Stimulated activated CD4-positive, alpha-beta T cell treated with anti-CD3 and anti-CD28 coated beads, TNF-alpha, amount 100 ng/mL, for 4 hours (primary cell): ENCODE data around the gene HTR1D.

Experiments used
- DNase-seq, 3 experiments: peaks; one replicate each; pipeline ENCODE4 v3.0.0-alpha.2; 2020; ENCODE audit warnings: low read depth in 3 of 3

Gene HTR1D

DNA sequence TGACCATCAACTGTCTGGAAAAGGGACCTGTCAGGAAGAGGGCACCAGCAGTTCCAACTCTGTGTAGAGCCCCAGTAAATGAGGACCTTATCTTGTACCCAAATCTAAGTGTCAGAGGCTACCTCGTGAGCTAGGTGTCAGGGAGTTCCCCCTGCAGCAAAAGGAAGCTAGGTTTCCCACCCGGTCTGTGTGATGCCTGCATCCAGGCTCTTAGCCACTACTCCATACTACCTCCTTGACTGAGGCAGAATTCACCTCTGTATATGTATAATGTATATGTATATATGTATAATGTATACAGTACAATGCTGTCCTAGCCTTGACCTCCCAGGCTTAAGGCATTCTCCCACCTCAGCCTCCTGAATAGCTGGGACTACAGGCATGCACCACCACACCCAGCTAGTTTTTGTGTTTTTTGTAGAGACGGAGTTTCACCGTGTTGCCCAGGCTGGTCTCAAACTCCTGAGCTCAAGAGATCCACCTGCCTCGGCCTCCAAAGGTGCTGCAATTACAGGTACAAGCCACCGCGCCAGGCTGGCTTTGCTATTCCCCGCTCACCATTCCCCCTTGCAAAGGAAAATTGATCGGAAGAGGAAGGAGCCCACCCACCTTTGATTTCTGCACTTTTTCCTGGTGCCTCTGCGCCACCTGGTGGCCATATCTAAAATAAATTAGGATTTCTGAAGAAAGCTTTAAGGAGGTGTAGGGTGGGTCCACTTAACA lies 32.9 kb downstream of the HTR1D start:
- peak in 2 of 3 experiments; percentile 3 to 19 for DNase-seq

DNA sequence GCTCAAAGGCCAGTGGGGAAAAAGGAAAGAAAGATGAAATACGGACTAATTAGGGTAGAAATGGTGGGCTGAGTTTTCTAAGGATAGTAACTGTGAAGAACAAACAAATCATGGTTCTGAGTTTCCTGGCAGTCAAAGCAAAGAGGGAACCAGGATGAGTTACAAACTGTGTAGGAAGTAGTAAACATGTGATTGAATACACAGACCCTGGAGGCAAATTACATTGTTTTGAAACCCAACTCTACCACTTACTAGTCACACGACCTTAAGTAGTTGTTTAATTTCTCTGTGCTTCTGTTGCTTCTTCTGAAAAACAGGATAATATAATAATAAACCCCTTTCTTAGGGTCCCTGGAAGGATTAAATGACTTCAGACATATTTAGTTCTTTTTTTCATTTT lies 37.4 kb downstream of the HTR1D start:
- no peak for DNase-seq

DNA sequence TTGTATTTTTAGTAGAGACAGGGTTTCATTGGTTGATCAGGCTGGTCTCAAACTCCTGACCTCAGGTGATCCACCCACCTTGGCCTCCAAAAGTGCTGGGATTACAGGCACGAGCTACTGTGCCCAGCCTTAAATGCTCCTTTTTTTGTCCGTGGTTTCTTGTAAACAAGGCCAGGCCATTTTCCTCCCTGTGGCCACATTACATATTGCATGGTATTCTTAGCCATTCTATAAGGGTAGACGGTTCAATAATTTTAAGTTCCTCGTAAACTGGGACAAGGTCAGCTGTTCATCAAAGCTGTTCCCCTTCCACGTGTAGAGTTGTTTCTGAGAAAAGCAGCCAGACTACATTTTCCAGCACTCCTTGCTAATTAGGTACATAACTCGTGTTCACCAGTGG lies 38.4 kb downstream of the HTR1D start:
- DNase-seq: no peak

DNA sequence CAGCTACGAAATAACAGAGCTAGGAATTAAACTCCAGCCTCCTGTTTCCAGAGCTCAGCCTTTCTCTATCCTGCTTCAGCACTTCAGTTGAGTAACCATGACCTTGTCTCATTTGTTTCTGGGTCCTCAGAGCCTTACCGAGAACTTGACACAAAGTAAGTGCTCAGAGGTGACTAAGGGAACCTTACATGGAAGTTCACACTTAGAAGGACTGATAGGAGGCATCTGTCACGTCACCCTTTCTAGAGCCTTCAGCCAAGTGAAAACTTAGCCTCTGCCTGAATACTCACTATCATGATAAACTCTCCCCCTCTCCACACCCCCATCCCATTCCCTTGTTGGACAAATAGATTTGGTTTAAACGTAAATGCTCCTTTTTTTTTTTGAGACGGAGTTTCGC lies 38.9 kb downstream of the HTR1D start:
- no peak for DNase-seq

DNA sequence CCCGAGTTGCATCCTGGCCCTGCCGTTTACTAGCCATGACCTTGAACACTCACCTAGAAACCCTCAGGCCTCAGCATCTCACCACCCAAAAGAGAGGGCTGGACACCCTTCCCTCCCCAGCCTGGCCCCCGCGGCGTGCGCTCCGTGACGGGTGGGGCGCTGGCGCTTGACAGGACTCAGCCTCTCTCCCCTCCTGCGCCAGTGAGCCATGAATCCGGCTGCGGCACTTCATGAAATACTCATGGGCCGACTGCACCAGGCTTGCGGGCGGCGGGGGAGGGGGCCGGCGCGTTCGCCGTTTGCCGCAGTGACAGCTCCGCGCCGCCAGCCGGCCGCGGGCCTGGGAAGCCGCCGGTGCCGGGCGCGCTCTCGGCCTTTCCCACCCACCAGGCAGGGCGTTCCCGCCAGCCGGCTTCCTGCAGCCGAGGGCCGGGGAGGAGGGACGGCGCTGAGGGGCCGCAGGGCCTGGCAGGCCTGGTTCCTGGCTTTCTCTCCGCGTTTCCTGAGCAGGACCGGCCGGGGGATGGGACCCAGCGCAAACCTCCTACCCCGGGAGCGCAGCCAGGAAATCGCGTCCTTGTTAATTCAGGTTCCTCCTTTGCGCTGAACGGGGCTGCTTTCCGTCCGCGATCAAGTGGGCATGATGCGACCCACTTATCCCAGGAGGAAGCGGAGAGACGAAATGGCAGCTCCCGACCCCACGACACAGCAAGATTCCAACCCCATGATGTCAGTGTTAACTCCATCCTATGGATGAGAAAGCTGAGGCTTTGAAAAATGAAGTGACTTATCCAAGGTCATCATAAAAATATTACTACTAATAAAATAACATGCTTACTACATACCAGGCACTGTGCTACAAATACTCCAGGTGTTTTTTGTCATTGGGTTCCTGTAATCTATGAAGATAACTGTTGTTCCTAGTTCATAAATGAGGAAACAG lies 39.6 kb downstream of the HTR1D start:
- DNase-seq: peak in 2 of 3 experiments; percentile 13 to 21

DNA sequence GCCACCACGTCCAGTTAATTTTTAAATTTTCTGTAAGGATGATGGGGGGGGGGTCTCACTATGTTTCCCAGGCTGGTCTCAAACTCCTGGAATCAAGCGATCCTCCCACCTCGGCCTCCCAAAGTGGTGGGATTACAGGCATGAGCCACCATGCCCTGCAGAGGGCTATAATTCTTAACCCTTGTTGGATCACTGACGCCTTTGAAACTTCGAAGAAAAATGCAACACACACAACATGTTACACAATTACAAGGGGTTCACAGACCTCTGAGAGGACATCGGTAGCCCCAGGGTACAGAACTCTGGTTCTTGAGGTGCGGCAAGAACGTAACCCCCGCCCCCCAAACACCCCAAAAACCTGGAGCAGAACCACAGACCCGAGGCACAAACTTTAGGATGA lies 40.3 kb downstream of the HTR1D start:
- DNase-seq: no peak

DNA sequence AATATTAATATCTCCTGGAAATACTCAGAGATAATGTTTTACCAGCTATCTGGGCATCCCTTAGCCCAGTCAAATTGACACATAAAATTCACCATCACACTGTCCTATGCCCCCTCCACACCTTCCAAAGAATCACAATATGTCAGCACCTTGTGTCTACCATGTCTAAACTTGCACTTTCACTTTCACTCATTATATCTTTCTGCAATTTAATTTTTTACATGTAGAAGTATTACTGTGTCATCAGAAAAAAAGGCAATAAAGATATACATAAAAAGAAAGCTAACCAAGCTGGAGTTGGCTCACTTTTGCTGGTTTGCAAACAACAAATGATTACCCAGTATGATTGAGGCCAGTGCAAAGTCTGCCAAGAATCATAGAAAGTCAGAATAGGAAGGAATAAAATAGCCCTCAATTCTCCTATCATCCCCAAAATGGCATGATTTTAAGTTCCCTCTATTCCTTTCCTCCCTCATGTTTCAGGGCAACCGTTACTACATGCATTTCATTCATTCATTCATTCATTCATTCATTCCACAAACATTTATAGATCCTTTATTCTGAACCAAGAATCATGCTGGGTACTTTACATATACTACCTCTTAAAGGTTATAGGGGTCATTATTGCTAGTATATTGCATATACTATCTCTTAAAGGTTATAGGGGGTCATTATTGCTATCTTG lies 42.7 kb downstream of the HTR1D start:
- no peak for DNase-seq

DNA sequence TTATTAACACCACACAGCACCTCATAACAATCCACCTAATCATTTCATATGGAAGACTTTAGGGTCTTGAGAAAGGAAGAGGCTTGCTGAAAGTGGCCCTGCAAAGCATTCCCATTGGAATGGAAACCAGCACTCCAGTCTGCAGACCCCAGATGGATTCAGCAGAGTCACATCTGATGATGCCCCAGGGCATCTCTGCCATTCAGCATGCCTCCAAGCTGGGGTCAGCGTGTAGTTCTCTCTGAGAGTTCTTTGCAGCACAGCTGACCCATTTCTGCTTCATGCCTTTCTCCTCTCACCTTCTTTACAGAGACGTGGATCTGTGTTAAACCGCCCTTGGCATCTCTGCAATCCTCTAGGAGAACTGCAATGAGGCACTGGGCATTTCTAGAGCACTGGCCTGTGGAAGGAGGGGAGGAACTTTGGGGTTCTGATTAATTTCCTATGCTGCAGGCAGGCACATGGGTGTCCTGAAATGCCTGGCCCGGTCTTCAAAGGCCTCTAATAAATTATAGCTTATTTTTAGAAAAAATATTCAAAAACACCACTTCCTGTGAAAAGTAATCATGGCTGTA lies 46.0 kb downstream of the HTR1D start:
- no peak for DNase-seq

DNA sequence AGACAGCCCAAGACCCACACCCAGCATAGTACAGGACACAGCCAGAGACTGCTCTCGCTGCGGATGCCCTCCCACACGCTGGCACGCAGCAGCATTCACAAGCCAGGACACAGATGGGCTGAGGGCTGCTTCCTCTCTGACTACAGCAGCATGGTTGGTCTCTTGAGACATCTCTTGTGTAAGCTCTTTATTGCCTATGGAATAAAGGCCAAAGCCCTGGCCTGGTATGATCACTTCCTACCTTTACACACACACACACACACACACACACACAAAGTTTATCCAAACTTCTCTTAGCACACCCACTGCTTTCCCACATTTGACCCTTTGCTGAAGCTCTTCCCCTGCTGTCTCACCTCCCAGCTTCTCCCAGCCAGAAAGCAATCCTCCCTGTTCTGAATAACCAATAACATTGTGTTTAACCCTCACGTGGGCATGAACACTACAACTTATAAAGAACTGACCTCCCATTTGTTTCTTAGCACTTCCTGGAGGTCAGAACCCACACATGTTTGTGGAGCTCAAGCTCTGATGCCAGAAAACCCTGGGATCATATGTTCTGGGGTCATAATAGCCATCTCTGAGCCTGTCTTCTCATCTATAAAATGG lies 47.5 kb downstream of the HTR1D start:
- peak in 1 of 3 experiments; percentile 7 for DNase-seq

DNA sequence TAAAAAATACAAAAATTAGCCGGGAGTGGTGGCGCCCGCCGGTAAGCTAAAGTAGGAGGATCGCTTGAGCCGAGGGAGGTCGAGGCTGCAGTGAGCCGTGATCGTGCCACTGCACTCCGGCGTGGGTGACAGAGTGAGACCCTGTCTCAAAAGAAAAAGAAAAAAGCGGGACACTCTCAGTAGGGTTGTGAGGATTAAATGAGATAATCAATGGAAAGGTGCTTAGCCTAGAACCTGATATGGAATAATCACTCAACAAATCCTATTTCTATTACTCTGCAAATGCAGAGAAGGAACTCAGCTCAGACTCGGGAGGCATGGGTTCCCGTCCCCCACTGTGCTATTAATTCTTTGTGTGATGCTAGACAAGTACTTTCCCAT lies 48.1 kb downstream of the HTR1D start:
- no peak for DNase-seq

DNA sequence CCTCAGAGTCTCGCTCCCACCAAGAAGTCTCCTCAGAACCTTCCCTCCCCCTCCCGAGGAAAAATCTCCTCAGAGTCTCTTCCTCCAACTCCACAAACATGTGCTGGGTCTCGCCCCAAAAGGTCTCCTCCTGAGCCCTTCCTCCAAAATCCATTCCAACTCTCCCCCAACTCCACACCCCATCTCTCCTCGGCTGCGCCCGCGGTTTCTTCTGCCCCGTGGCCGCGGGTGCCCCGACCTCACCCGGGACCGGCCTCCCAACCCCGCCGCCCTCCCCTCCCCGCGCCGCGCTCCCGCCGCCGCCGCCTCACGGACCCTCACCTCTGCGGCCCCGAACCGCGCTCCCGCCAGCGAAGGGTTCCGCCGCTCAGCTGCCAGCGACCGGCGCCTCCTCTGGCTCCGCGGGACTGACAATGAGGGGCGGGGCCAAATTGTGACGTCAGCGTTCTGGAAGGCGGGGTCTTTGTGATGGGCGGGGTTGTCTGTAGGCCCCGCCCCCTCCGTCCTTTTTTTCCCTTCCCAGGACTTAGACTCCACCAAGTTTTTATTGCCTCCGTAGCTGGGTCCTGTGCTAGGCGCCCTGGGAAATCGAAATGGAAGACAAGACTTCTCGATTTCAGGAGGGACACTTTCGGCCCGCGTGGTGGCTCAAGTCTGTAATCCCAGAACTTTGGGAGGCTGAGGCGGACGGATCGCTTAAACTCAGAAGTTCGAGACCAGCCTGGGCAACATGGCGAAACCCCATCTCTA lies 48.7 kb downstream of the HTR1D start, which contains the start of gene LUZP1:
Gene LUZP1, minus strand, starts transcription at position 412 of the 750 bp plus-strand sequence.
- DNase-seq: peak; percentile 76 to 87 (median 83)

DNA sequence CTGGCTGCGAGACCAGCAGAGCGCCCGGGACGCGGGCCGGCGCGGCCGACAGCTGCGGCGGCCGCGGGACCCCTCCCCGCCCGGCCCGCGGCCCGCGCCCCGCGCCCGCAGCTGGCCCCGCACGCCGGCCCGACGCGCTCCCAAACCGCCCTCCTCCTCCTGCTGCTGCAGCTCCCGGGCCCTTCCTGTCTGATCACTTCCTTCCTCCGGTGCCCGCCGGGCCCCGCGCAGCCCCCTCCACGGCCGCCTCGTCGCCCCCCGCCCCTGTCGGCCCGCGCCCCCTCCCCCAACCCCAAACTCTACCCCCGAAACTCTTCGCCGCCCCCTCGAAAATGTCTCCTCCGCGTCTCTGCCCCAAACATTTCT lies 49.2 kb downstream of the HTR1D start:
- peak in 1 of 3 experiments; percentile 17 for DNase-seq

DNA sequence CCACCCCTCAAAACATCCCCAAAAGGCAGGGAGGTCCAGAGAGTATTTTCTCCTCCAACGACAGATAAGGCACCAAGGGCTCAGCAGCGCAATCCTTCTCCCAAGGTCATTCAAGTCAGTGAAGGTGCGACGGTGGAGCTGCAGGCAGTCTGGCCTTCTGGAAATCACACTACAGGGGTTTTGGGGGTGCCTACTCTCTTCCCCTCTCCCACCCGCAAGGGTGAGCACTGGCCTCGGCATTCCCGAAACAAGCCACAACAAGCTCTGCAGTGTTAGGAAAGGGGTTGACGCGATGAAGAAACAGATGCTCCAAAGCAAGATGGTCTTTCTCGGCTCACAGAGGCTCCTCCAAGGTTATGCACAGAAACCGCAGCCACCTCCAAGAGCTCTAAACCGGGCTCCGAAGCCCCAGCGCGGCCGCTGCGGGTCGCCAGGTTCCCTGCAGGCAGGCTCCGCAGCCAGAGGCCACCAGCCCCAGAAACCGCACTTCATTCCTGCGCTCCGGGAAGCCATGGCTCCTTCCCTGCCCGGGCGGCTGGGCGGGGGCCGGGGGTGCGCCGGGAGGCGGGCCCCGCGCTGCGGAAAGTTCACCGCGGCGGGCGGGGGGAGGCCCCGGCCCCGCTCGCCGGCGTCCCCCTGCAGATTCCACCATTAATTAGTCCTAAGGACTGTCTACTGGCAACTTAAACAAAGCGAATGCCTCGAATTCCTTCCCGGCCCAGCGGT lies 49.8 kb downstream of the HTR1D start:
- DNase-seq: peak in 1 of 3 experiments; percentile 12

DNA sequence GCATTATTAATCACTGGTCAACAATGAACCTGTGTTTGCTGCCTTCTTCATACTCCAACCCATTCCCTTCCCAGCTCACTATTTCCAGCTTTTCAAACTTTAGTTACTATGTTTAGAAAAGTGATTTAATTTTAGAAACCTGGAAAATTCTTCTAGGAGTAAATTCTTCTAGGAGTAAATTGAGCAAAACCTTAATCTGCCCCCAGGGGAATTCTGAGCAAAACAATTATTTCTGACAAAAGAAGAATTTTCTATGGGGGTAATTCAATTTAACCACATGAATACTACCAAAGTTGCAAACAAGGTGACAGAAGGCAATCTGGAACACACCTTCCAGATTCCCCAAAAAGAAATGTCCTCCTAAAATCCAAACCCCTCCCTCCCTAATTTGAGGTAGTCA lies 50.4 kb downstream of the HTR1D start:
- DNase-seq: no peak

DNA sequence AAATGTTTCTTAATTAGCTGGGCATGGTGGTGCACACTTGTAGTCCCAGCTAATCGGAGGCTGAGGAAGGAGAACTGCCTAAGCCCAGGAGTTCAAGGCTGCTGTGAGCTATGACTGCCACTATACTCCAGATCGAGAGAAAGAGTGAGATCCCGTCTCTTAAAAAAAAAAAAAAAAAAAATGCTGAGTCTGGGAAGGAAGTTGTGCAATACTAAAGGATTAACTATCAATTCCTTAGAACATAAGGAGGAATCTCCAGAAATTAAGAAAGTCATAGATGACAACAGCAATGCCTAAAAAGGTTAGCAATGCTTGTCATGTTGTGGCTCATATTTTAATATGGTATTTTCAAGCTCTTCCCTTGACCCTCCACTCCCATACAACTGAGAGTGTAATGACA lies 53.9 kb downstream of the HTR1D start:
- no peak for DNase-seq

DNA sequence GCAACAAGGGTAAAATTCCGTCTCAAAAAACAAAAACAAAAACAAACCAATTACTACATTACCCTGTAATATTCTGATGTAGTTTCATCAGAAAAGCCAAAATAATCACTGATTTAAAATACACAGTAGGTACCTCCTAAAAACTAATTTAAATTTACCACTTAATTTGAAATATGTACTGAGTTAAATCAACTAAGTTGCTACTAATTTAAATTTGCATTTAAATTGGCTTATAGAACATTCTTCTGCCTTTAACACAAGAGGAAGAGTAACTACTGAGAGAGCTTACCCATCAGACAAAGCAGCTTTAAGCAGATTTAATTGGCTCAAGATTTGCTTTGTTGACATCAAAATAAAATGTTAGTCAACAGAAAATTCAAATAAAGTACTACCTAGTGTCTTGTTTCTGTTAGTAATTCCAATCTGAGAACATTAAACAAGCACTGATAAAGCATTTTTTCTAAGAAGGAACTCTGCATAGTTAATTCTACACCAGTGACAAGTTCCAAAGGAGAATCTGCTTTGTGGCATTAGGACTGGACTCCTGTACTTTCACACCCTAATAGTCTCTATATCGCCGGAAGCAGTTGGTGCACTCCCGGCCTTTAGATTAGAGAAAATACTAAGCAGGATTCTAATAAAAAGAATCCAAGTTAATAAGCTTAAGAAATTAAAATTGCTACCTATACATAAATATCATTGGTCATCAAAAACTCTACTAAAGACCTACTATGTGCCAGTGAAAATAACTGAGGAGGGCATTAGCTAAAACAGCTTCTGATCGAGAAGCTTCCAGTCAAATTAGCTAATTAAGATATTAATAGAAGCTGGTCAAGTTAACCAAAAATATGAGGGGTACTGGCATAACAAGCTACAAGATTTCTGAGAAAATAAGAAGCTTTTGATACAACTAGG lies 57.1 kb downstream of the HTR1D start:
- DNase-seq: no peak

DNA sequence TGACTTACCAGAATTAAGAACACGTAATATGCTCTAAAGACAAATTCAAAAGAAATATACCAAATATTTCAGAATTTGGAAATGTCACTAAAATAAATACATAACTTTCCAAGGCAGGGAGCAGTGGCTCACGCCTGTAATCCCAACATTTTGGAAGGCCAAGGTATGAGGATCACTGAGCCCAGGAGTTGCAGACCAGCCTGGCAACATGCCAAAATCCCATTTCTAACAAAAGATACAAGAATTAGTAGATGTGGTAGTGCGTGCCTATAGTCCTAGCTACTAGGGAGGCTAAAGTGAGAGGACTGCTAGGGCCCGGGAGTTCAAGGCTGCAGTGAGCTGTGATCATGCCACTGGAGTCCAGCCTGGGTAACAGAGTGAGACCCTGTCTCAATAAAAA lies 60.4 kb downstream of the HTR1D start:
- no peak for DNase-seq

DNA sequence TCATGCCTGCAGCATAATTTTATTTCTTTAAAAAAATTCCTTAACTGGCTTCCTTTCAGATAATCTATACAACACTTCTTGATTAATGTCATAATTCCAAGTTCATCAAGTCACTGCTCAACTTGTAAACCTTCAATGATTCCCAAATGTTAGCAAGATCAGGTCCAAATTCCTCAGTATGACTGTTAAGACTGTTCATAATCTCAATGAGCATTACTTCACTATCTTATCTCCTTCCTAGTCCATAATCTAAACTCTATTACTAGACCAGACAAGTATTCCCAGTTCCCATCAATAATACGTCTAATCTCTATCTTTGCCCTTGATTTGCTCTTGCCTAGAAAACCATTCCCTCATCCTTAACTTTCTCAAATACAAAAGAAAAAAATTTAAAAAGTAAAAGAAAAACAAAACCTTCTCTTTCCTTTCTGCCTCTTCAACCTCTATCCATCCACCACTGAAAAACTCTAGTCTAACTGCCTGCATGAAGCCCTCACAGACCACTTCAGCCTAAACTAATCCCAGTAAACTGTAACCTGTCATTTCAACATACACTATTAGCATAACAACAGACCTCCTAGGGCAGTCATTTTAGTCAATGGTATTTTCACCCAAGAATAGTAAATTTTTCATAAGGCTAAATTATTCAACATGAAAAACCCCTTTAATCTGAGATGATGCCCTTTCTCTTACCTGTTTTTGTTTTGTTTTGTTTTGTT lies 64.2 kb downstream of the HTR1D start:
- DNase-seq: no peak
